Kasumi-1 (cell line): Measurements from ENCODE around the gene UBE2C.
A peak's percentile ranks its signal among the peaks of the same experiment; 100 is the strongest.
"Not testable (repeated sequence)": the region's sequence is repeated elsewhere in the genome, so short reads cannot be mapped to it uniquely, and the experiment has no call there.

ENCODE experiments used
- DNase-seq, 2 experiments: peaks; one replicate each; lab custom pipeline; 2025; lab: John Stamatoyannopoulos, UW

UBE2C gene

DNA sequence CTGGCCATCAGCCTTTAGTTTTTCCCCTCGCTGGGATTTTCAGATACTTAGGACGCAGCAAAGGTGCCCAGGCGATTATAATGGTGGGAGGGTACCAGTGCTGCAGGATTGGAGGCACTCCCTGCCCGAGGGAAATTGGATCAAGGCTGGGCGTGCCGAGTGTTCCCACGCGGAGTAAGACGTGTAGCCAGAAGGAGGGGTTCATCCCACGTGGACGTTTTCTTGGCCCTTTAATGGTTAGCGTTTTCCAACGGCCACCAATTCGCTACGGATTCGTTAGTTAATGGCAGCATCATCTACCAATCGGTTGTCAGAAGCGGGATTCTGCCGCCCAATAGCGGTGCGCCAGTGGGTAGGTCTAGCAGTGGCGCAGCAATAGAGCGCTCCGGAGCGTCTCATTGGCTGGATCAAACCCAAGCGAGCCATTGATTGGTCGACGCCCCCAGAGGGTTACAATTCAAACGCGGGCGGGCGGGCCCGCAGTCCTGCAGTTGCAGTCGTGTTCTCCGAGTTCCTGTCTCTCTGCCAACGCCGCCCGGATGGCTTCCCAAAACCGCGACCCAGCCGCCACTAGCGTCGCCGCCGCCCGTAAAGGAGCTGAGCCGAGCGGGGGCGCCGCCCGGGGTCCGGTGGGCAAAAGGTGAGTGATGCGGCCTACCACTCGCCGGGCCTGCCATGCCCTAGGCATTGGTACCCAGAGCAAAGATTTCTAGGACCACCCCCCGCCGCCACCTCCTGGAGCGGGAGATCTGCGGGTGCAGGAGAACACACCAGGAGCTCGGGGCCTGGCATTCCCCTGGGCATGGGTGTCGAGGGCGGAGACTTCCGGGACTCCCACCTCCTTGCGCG lies at the start of gene UBE2C:
Gene UBE2C (plus strand): TSS at position 488 of the 849 bp plus-strand sequence. CDS start 52 bp downstream, at position 540.
- DNase-seq = peak; percentile 87 to 88

DNA sequence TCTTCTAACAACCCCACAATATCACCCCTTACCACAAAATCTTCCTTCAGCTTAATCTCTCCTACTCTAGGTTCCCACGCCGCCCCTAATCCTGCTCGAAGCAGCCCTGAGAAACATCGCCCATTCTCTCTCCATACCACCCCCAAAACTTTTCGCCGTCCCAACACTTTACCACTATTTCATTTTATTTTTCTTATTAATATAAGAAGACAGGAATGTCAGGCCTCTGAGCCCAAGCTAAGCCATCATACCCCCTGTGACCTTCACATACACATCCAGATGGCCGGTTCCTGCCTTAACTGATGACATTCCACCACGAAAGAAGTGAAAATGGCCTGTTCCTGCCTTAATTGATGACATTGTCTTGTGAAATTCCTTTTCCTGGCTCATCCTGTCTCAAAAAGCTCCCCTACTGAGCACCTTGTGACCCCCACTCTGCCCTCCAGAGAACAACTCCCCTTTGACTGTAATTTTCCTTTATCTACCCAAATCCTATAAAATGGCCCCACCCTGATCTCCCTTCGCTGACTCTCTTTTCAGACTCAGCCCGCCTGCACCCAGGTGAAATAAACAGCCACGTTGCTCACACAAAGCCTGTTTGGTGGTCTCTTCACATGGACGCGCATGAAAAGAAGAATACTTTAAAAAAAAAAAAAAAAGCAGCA lies 47.7 kb upstream of the UBE2C start:
- not testable (repeated sequence) for DNase-seq

DNA sequence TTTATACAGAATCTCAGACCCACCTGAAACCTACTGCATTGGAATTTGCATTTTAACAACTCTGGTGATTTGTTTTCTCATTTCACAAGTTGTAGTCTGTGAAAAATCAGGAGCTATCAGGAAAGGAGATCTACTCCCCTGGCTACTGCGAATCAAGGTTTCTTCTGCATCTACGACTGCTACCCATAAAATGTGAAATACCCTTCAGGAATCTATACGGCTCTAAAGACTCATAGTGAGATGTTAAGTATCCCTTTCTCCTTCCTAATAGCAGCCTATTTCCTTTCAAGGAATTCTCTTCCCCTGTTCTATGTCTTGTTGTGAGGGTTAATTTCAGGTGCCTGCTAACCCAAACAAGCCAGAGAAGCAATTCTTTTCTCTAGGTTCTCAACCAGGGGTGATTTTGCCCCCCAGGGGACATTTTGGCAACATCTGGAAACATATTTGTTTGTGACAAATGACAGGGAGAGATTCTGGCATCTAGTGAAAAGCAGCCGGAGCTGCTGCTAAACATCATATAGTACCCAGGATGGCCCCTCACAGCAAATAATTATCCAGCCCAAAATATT lies 47.1 kb upstream of the UBE2C start:
- DNase-seq = no peak

DNA sequence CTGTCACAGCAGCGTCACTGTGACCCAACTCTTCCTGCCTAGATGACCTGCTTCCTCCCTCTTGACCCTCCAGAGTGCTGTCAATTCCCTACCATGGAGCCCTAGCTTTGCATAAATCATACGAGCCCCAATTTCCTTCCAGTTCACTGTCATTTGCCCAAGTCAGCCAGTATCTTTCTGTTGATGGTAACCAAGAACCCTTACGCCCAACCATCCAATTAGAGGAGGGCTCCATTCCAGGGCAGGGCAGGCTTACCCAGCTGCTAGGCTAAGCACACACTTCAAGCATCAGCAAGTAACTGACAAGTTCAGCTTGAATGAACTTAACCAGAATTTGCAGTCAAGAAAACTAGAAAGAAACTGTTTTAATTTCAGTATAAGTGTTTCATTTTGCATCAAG lies 46.5 kb upstream of the UBE2C start:
- no peak for DNase-seq

DNA sequence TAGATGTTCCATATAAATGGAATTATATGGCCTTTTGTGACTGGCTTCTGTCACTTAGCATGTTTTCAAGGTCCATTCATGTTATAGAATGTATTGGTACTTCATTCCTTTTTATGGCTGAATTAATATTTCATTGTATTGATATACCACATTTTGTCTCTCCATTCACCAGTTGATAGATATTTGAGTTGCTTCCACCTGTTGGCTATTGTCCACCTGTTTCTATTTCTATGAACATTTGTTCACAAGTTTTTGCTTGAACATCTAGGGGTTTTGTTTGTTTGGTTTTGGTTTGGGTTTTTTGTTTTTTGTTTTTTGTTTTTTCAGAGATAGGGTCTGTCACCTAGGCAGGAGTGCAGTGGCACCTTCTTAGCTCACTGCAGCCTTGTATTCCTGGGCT lies 44.0 kb upstream of the UBE2C start:
- no peak for DNase-seq

DNA sequence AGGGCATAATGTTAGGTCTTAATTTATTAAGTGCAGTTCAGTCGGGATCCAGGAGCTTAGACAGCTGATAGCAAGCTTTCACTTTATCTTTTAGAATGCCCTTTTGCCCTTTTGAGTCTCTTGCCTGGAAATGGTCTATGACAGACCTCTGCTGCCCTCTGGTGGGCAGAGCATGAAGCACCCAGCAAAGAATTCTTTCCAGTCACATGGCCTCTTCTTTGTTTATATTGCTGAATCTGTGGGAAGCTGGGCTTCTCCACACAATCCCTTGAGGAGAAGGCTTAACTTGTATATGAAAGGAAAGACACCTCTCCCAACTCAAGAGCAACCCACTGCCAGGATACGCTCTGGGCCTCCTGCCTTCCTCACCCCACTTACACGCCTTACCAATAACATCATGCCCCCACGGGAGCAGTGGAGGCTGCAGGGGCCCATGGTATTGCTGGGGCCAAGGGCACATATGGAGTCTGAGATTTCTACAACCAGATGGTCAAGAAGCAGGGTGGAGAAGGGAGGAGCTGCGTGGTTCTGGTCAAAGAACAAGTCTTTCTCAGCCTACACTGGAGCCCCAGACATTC lies 41.2 kb upstream of the UBE2C start:
- DNase-seq = peak; percentile 88 to 92

DNA sequence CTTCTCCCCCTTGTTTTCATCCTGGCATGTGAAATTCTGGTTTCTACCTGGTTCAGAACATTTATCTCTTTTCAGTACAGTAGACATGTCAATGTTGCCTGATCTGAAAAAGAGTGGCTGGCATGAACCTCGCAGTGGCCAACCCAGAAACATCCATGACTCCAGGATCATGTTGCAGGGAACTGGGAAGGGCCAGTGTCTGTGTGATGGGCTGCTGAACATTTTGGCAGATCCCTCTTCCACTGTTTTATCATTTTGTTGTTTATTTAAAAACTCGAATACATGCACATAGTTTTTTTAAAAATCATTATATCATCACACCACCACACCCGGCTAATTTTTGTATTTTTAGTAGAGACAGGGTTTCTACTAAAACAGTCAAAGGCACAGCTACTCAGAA lies 39.8 kb upstream of the UBE2C start:
- DNase-seq = no peak

DNA sequence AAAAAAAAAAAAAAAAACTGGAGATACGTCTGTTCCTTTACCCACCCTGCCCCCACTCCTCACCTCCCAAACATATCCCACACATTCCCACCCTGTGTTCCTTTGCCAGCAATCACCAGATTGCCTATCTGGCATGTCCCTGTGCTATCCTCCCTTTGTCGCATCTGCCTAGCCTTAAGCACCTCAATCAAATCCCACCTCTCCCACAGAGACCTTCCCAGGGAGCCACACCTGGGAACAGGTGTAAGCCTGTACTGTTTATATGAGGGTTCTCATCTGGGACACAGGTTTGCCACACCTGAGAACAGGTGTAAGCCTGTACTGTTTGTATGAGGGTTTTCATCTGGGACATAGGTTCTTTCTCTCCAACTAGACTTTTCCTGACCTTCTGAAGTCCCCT lies 37.5 kb upstream of the UBE2C start:
- no peak for DNase-seq

DNA sequence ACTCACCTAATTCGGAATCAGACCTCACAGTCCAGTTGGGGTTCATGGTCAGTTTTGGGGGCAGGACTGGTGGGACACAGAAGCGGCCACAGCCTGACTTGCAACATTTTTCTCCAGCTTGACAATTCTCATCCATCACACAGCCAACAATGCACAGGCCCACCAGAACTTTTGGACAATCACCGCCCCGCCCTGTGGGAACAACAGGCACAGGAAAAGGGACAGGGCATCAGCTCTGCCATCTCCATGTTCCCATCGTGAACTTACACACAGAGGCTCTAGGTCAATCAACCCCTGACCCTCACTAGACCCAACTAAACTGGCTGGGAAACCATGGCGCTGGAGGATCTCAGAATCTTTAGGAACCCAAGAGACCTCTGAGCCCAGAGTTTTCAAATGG lies 37.0 kb upstream of the UBE2C start:
- no peak for DNase-seq

DNA sequence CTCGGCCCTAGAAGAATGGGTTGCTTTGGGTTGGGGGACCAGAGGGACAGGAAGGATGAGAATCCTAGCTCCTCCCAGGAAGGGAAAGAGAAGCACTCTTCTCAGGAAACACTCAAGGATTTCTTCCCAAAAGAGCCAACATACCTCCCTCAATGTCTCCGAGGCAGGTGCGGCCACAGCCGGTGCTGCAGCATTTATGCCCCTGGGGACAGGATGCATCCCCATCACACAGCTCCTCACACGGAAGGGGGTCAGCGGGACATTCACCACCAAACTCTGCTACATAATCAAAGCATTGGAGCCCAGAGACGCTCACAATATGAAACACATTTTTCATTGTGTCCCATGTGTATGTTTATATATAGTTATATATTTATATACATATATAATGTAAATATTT lies 35.5 kb upstream of the UBE2C start:
- DNase-seq = no peak

DNA sequence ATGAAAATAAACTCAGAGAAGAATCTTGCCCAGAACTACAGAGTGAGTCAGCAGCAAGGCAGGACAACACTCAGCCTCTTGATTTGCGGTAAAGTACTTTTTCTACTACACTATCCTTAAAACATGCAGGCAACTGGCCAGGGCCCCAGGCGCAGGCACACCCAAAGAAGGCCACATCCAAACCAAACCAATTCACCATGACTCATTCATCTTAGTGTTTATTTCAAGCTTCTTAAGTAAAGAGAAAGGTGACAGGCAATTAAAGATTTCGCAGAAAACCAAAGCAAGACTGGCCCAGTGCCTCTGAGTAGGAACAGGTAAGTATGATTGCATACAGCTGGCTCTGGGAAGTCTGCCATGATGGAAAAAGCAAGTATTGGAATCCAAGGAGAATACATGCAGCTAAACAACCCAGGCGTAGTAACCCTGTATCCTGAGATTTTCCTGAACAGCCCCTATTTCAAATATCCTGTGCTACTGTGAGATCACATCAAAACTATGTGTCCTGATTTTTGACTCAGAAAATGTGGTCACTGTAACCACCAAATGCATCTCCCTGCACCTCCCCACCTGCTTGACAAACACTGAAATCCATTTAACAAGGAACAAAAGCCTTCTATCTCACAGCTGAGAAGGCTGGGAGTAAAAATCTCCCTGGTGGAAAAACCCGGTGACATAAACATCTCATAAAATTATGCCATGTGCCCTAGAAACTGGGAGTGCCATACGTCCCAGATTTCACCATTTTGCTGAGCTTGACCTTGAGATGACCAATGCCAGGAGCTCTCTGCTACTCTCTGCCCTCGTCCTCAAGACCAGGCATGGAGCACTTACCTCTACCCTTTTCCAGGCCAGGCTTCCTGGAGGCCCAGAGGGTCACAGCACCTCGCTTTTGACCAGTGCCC lies 33.2 kb upstream of the UBE2C start:
- DNase-seq = no peak

DNA sequence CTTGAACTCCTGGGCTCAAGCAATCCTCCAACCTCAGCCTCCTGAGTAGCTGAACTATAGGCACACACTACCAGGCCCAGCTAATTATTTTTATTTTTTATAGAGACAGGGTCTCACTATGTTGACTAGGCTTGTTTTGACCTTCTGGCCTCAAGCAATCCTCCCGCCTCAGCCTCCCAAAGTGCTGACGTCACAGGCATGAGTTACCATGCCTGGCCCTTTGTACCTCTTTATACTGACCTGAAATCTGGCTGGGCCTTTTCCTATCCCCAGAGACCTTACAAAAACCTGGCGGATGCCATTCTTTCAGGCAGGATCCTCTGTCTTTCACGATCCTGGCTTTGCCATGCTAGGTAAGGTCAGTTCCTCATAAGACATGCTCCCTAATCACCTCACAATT lies 32.3 kb upstream of the UBE2C start:
- no peak for DNase-seq

DNA sequence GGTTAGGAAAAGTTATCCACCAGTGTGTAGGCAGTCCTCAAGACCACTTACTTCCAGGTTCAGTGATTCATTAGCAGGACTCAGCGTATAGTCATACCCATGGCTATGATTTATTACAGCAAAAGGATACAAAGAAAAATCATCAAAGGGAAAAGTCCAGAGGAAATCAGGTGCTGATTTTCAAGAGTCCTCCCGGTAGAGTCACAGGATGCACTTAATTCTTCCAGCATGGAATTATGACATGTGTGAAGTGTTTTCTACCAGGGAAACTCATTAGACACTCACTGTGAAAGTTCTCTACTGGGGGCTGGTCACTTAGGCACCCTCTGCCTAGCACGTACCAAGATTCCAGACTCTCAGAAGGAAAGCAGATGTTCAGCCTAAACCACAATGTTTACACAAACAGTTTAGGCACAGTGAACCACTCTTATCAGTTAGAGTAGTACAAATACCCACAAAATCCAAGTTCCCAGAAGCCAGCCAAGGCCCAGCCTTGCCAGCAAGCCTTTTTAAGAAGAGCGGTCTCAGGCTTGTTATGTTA lies 31.0 kb upstream of the UBE2C start:
- DNase-seq = no peak

DNA sequence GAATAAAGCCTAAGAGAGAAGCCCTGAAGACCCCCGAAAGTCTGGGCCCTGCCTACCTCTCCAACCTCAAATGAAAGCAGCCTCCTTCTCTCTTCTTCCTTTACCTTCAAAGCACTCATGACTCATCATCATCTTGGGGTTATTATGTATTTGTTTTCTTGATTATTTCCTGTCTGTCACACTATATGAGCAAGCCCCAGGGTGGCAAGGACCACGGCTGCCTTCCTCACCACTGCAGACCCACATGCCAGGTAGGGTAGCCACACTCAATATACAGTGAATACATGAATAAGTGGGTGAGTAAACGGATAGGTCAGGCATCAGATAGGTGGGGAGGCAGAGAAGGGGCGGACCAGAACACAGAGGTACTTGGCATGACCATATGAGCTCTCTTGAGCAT lies 29.6 kb upstream of the UBE2C start:
- no peak for DNase-seq

DNA sequence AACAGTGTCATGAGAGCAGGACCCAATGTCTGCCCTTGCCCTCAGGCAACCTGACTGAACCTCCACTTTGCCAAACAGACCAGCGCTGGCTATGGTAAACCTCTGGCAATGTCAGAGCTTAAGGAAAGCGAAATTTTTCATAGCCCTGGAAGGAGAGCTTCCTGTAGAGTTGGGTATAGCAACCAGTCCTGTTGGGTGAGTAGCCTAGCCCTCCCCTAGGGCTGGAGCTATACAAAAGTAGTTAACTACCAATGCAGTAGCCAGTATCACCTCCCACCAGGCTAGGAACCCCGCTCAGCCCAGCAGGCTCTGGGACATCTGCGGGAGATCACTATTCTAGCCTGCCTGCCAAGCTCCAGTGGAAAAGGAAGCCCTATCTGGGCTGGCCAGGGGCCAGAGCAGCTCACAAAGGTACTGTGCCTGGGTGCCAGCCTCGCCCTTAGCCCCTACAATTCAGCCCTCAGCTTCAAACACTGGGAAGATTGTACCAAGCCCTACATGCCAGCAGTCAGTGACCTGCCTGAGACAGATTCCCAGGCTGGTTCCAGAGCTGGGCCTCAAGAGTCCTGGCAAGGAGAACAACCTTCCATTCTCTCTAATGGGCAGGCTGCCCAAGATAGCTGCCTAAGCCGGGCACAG lies 28.7 kb upstream of the UBE2C start:
- no peak for DNase-seq

DNA sequence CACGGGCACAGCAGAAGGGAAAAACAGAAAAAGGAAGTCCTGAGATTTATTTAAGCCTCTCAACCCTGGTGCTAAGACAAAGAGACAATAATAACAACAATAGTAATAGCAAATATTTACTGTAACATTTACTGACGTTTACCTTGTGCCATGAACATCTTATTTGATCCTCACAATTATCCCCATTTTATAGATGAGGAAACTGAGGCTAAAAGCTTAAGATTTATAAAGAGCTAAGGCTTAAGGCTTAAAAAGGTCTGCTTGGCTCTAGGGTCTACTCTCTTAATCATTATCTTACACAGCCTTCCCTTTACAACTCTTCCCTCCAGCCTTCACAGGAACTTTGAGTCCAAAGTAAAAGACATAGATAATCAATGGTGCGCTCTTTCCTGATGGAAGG lies 24.1 kb upstream of the UBE2C start:
- no peak for DNase-seq

DNA sequence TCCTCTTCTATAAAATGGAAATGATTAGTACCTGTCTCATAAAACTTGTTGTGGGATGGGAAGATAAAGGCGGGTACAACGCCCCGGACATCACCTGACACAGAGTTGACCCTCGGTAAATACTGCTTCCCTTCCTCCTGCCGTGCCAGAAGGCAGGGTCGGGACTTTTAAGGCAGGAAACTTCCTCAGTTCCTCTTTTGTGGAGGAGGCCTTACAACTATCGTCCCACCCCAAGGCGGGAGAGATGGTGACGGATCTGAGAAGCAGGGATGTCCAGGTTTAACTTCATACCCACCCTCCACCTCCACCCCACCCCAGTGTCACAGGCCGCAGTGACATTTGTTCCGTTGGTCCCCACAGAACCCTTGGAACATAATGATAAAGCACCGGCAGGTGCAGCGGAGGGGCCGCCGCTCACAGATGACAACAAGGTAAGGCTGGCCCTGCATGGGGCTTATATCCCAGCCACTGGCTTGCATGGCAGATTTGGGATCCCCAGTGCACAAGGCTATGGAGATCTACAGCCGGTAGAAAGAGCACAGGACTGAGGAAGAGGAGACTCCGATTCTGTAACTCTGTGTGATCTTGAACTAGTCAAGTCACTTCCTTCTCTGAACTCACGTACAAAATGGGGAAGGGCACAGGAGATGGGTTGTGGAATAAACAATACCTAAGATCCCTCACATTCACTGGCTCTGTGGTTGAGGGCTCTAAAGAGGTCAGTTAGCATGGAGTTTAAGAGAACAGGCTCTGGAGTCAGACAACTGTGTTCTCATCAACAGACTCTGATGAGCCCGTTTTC lies 19.9 kb upstream of the UBE2C start:
- DNase-seq = peak; percentile 42 to 48

DNA sequence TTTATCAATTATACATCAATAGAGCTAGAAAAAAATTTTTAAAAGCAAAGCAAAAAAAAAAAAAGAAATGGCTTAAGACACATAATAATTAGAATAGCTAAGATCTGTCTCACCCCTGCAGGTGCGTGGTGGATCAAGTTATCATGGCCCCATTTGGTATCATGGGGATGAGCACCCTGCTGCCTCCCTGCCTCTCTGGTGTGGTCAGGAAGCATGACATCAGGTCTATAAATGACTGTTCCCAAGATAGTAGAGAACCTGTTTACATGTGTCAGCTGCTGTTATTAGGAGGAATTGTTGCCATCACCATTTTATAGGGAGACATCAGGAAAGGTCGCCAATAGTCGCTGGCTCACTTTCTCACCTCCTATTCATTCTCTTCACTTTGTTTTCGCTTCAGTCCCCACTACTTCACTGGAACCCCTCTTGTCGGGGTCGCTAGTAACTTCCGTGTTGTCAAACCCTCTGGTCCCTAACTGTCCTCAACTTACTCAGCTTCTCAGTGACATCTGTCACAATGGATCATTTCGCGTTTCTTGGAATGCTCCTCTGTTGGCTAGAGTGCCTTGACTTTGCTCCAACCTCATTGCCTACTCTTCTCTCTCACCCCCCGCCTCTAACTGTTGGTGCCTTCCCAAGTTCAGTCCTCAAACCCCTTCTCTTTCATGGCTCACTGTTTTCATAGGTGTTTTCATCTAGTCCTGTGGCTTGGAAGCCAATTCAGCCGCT lies 15.9 kb upstream of the UBE2C start:
- no peak for DNase-seq

DNA sequence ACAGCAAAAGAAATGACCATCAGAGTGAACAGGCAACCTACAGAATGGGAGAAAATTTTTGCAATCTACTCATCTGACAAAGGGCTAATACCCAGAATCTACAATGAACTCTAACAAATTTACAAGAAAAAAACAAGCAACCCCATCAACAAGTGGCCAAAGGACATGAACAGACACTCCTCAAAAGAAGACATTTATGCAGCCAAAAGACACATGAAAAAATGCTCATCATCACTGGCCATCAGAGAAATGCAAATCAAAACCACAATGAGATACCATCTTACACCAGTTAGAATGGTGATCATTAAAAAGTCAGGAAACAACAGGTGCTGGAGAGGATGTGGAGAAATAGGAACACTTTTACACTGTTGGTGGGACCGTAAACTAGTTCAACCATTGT lies 14.9 kb upstream of the UBE2C start:
- DNase-seq = not testable (repeated sequence)
